H1 (cell line): ENCODE results near the gene PDC. TPM values are rescaled to one million over a fixed set of nuclear protein-coding genes. Genes with fewer than 3 reads are reported as not detected.

ENCODE experiments used
- CTCF ChIA-PET: fragments of 300-600 bp; sonication (Branson Sonifier 250); formaldehyde crosslinking; loops from one replicate; lab custom pipeline; 2021; ENCODE audit not compliant: partially characterized antibody; lab: Charles Lee
- POLR2A ChIA-PET: fragments of 300-600 bp; sonication (Branson Sonifier 250); formaldehyde crosslinking; loops from one replicate; lab custom pipeline; 2021; ENCODE audit warnings: inconsistent platforms; ENCODE audit not compliant: partially characterized antibody; lab: Charles Lee
- DNase-seq, 2 experiments: peaks; one replicate each; pipeline versions ENCODE4 v3.0.0 to v3.0.0-alpha.2; 2010 to 2022; ENCODE audit warnings: low spot score in 2 of 2, low read depth in 1 of 2, mixed read lengths in 1 of 2
- FAIRE-seq: peaks from 2 replicates; lab custom pipeline; 2011; peaks lifted over from hg19 to GRCh38; lab: Jason Lieb, UNC
- H2AFZ ChIP-seq: 2 replicates; pipeline ENCODE4 v1.8.1; 2012; ENCODE audit warnings: low read length, inconsistent platforms
- H2AK5ac ChIP-seq: 2 replicates; pipeline ENCODE4 v1.6.1; 2013; ENCODE audit warnings: low read depth, low read length
- H2BK120ac ChIP-seq: replicated peaks from 2 replicates; pipeline ENCODE3; 2013; ENCODE audit warnings: low read depth, low read length, inconsistent platforms
- H2BK12ac ChIP-seq: 2 replicates; pipeline ENCODE4 v1.6.1; 2013; ENCODE audit warnings: low read depth, low read length
- H2BK15ac ChIP-seq: 2 replicates; pipeline ENCODE4 v1.6.1; 2013; ENCODE audit warnings: low read length
- H2BK20ac ChIP-seq: 2 replicates; pipeline ENCODE4 v1.6.1; 2013; ENCODE audit warnings: low read length
- H2BK5ac ChIP-seq: 2 replicates; pipeline ENCODE4 v1.6.1; 2013; ENCODE audit warnings: low read depth, low read length
- H3K14ac ChIP-seq: 2 replicates; pipeline ENCODE4 v1.6.1; 2013; ENCODE audit warnings: inconsistent platforms; ENCODE audit not compliant: insufficient read length
- H3K18ac ChIP-seq: 2 replicates; pipeline ENCODE4 v1.6.1; 2013; ENCODE audit warnings: low read length; ENCODE audit errors: extremely low read depth
- H3K23ac ChIP-seq: 2 replicates; pipeline ENCODE4 v1.6.1; 2013; ENCODE audit warnings: inconsistent platforms; ENCODE audit not compliant: insufficient read length
- H3K23me2 ChIP-seq: 2 replicates; pipeline ENCODE4 v1.6.1; 2013; ENCODE audit warnings: low read depth, low read length
- H3K27ac ChIP-seq: 2 replicates; pipeline ENCODE4 v1.6.1; 2011; ENCODE audit warnings: low read depth, low read length, inconsistent platforms
- H3K27me3 ChIP-seq, 4 experiments: replicated peaks in 1 of 4; 1 replicate in 1 of 4; 2 replicates in 3 of 4; pipeline versions ENCODE4 v1.6.1 to v1.8.1; 2011 to 2013; ENCODE audit warnings: low read length in 3 of 4, mild to moderate bottlenecking in 3 of 4, inconsistent platforms in 2 of 4, mixed read lengths in 2 of 4, moderate library complexity in 1 of 4; ENCODE audit not compliant: control insufficient read depth in 3 of 4, insufficient read depth in 3 of 4; ENCODE audit errors: extremely low read depth in 1 of 4
- H3K36me3 ChIP-seq, 4 experiments: 2 replicates each; pipeline versions ENCODE4 v1.6.1 to v1.8.1; 2011 to 2013; ENCODE audit warnings: mild to moderate bottlenecking in 4 of 4, low read length in 3 of 4, moderate library complexity in 2 of 4, control low read depth in 1 of 4, inconsistent platforms in 1 of 4; ENCODE audit not compliant: insufficient read depth in 4 of 4, control insufficient read depth in 2 of 4
- H3K4ac ChIP-seq: replicated peaks from 2 replicates; pipeline ENCODE3; 2013; ENCODE audit warnings: low read length, low read depth, mixed read lengths, inconsistent platforms; ENCODE audit not compliant: insufficient read length
- H3K4me1 ChIP-seq, 4 experiments: replicated peaks in 1 of 4; 1 replicate in 1 of 4; 2 replicates in 3 of 4; pipeline versions ENCODE4 v1.6.1 to v1.8.1; 2011 to 2013; ENCODE audit warnings: low read length in 3 of 4, inconsistent platforms in 2 of 4, mixed read lengths in 1 of 4; ENCODE audit not compliant: insufficient read depth in 4 of 4, control insufficient read depth in 3 of 4
- H3K4me2 ChIP-seq, 2 experiments: 2 replicates each; pipeline versions ENCODE4 v1.6.1 to v1.8.1; 2011 to 2013; ENCODE audit warnings: low read depth in 2 of 2, low read length in 2 of 2, control low read depth in 1 of 2, inconsistent platforms in 1 of 2, mild to moderate bottlenecking in 1 of 2; ENCODE audit not compliant: insufficient read depth in 1 of 2
- H3K4me3 ChIP-seq, 4 experiments: fragments of 200-600, 300-600 bp in 1 of 4; sonication (generic), shearing (Covaris generic), sonication (Bioruptor Twin) in 1 of 4; 2 replicates each; pipeline versions ENCODE4 v1.5.1 to v1.8.1; 2011 to 2016; ENCODE audit warnings: low read length in 4 of 4, low read depth in 3 of 4, control low read depth in 2 of 4, inconsistent platforms in 2 of 4, mild to moderate bottlenecking in 2 of 4, mixed read lengths in 1 of 4, moderate library complexity in 1 of 4; ENCODE audit not compliant: insufficient read depth in 2 of 4; ENCODE audit errors: extremely low read depth in 1 of 4
- H3K56ac ChIP-seq: replicated peaks from 2 replicates; pipeline ENCODE3; 2013; ENCODE audit warnings: low read depth, mild to moderate bottlenecking, mixed read lengths, low read length, inconsistent platforms; ENCODE audit not compliant: insufficient read length
- H3K79me1 ChIP-seq: 2 replicates; pipeline ENCODE4 v1.6.1; 2013; ENCODE audit warnings: low read depth, low read length, control low read depth
- H3K79me2 ChIP-seq, 2 experiments: 2 replicates each; pipeline versions ENCODE4 v1.6.1 to v1.8.1; 2012 to 2013; ENCODE audit warnings: low read length in 2 of 2, mild to moderate bottlenecking in 2 of 2, inconsistent platforms in 1 of 2; ENCODE audit not compliant: insufficient read depth in 2 of 2, control insufficient read depth in 1 of 2
- H3K9ac ChIP-seq, 4 experiments: replicated peaks in 1 of 4; 1 replicate in 1 of 4; 2 replicates in 3 of 4; pipeline versions ENCODE4 v1.6.1 to v1.8.1; 2011 to 2013; ENCODE audit warnings: low read depth in 3 of 4, low read length in 3 of 4, control low read depth in 2 of 4, mild to moderate bottlenecking in 2 of 4, moderate library complexity in 2 of 4, inconsistent platforms in 1 of 4; ENCODE audit errors: extremely low read depth in 1 of 4
- H3K9me3 ChIP-seq, 2 experiments: 2 replicates each; pipeline versions ENCODE4 v1.6.1 to v1.8.1; 2012 to 2013; ENCODE audit warnings: mild to moderate bottlenecking in 2 of 2, moderate library complexity in 2 of 2, control low read depth in 1 of 2, inconsistent platforms in 1 of 2, low read depth in 1 of 2, low read length in 1 of 2, mixed read lengths in 1 of 2; ENCODE audit not compliant: insufficient read depth in 2 of 2
- H4K20me1 ChIP-seq, 2 experiments: replicated peaks in 1 of 2; 2 replicates each; pipeline versions ENCODE3 to v1.8.1; 2011 to 2013; ENCODE audit warnings: inconsistent platforms in 2 of 2, low read length in 2 of 2, mild to moderate bottlenecking in 1 of 2; ENCODE audit not compliant: insufficient read depth in 2 of 2, control insufficient read depth in 1 of 2
- H4K5ac ChIP-seq: 2 replicates; pipeline ENCODE4 v1.6.1; 2013; ENCODE audit warnings: low read length, low read depth, mixed read lengths, inconsistent platforms; ENCODE audit not compliant: insufficient read length
- H4K8ac ChIP-seq: 2 replicates; pipeline ENCODE4 v1.8.0; 2013; ENCODE audit warnings: mild to moderate bottlenecking, moderate library complexity, low read length, inconsistent platforms; ENCODE audit not compliant: insufficient read depth; ENCODE audit errors: extremely low read depth
- H4K91ac ChIP-seq: replicated peaks from 2 replicates; pipeline ENCODE3; 2013; ENCODE audit warnings: low read length, mixed read lengths, inconsistent platforms; ENCODE audit not compliant: insufficient read length
- MAFK ChIP-seq: IDR thresholded peaks from 2 replicates; pipeline ENCODE4 v1.6.1; 2012; ENCODE audit warnings: low read depth, mild to moderate bottlenecking, improper control_type of control experiment, low read length
- WGBS, 2 experiments: shearing (Covaris generic) in 1 of 2; methylation state at CpG; one replicate each; pipeline versions ENCODE4 v1.1.6 to v1.1.7; 2013 to 2015; ENCODE audit warnings: low lambda C conversion rate in 2 of 2, mixed read lengths in 2 of 2, inconsistent platforms in 1 of 2, low coverage in 1 of 2, missing lambda C conversion rate in 1 of 2; ENCODE audit not compliant: insufficient replicate concordance in 2 of 2, insufficient coverage in 1 of 2, insufficient read length in 1 of 2; ENCODE audit errors: extremely low coverage in 1 of 2, missing lambda C conversion rate in 1 of 2; 5-methylcytosine and 5-hydroxymethylcytosine counted together
- polyA plus RNA-seq, 7 experiments: library from polyadenylated mRNA; depleted of rRNA in 3 of 7; stranded (reverse) in 5 of 7; unstranded in 2 of 7; fragments of >200 nt in 5 of 7; fragments of 200-250 nt in 2 of 7; gene quantifications; 1 replicate in 5 of 7; 2 replicates in 1 of 7; 4 replicates in 1 of 7; pipeline versions ENCODE4 v1.2.1 to v1.2.3, GENCODE V29; 2011 to 2013; ENCODE audit warnings: missing spikeins in 2 of 7, mixed read lengths in 2 of 7
- total RNA-seq: library from RNA; stranded (reverse); fragmentation: NEBNext Ultra II Directional; extraction: Animal tissue kit (Norgen Biotek cat#: 25700); gene quantifications from 2 replicates; pipeline ENCODE4 v1.2.1, GENCODE V29; 2021
- TF ChIP-seq, protein P1 (sequence below): IDR thresholded peaks from 2 replicates; pipeline ENCODE4 v1.6.1; 2012; ENCODE audit warnings: inconsistent platforms

Gene PDC
- total and polyA plus RNA-seq, 2 of the 8 experiments (the other 6 are each of a cell fraction or from before 2014, with no cell fraction given) = not detected

DNA sequence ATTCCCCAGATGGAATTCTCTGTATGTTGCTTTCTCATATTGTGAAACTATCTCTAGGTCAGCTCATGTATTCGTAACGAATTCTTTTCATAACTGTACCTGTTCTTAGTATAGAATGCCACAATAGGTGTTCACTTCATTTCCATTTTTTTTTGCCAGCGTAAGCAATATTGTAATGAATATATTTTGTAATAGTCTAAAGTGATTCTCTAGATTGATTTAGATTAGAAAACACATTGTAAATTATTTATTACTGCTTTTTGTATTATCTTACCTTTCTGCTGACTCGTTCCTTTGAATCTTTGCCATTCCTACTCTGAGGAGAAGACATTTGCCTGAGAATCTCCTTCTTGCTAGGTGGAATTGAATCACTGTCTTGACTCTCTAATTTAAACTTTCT is 14.8 kb downstream of the PDC start:
- no peak for DNase-seq
- H2AFZ ChIP-seq = no peak overlapping the region
- H3K9ac ChIP-seq = no peak overlapping the region
- CTCF ChIA-PET = interaction anchor here (1.4 kb wide), 1 partner anchor 42 kb away, joined by 4 read pairs; no protein-coding TSS in a partner anchor
- no peaks in the 10 kb centered on the region for H3K79me1 ChIP-seq
- H4K5ac ChIP-seq = no peak overlapping the region
- H3K23ac ChIP-seq = no peak overlapping the region
- H3K79me2 ChIP-seq = no peaks in the 10 kb centered on the region
- no peaks in the 10 kb centered on the region for H3K9me3 ChIP-seq
- H3K23me2 ChIP-seq = no peaks in the 10 kb centered on the region
- H3K4ac ChIP-seq = no peak overlapping the region
- H2BK5ac ChIP-seq = no peak overlapping the region
- TF ChIP-seq, protein P1, sequence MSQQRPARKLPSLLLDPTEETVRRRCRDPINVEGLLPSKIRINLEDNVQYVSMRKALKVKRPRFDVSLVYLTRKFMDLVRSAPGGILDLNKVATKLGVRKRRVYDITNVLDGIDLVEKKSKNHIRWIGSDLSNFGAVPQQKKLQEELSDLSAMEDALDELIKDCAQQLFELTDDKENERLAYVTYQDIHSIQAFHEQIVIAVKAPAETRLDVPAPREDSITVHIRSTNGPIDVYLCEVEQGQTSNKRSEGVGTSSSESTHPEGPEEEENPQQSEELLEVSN = no peak
- TF ChIP-seq MAFK = peak; percentile 19; the same call in 1 of the 2 replicates
- TF ChIP-seq, all 59 proteins: peak for 1
- no peak overlapping the region for H3K27ac ChIP-seq
- no peak for FAIRE-seq
- H4K91ac ChIP-seq = no peak overlapping the region
- POLR2A ChIA-PET = no interaction called here
- no peak overlapping the region for H3K18ac ChIP-seq
- H3K14ac ChIP-seq = no peak overlapping the region
- H2BK20ac ChIP-seq = no peak overlapping the region
- no peak overlapping the region for H3K4me2 ChIP-seq
- no peak overlapping the region for H2BK120ac ChIP-seq
- H3K36me3 ChIP-seq = no peaks in the 10 kb centered on the region
- no peaks in the 10 kb centered on the region for H3K27me3 ChIP-seq
- H4K8ac ChIP-seq = no peak overlapping the region
- H2BK12ac ChIP-seq = no peak overlapping the region
- no peaks in the 10 kb centered on the region for H3K4me1 ChIP-seq
- H4K20me1 ChIP-seq = no peaks in the 10 kb centered on the region
- H3K56ac ChIP-seq = no peak overlapping the region
- H3K4me3 ChIP-seq = no peak overlapping the region
- H2AK5ac ChIP-seq = no peak overlapping the region
- no peak overlapping the region for H2BK15ac ChIP-seq
- 94% methylated on average over 4 of the region's 4 CpGs; no CpG with 5 or more reads in 1 of the 2 experiments for WGBS, 2 experiments
